Measurements from ENCODE around the gene UBTD2.
A peak's percentile ranks its signal among the peaks of the same experiment; 100 is the strongest.
"Not testable (repeated sequence)": the region's sequence is repeated elsewhere in the genome, so short reads cannot be mapped to it uniquely, and the experiment has no call there.

Gene UBTD2

GRCh38 chr5:172287140-172287539 is 3.6 kb upstream of the UBTD2 start:
- not testable (repeated sequence) for H3K36me3 ChIP-seq (ENCODE audit: control insufficient read depth, insufficient read depth, low read length); H3K4me3 ChIP-seq (ENCODE audit: low read depth, low read length); H3K4me1 ChIP-seq (ENCODE audit: control insufficient read depth, insufficient read depth, low read length); H3K27me3 ChIP-seq (ENCODE audit: control insufficient read depth, insufficient read depth, low read length); H3K9me3 ChIP-seq (ENCODE audit: control insufficient read depth, insufficient read depth, low read length); H3K9ac ChIP-seq (ENCODE audit: low read depth, low read length)

- Histone ChIP-seq H3K27me3 (ENCODE audit: control insufficient read depth, insufficient read depth, low read length) (no peaks in the 10 kb centered on the region), H3K36me3 (ENCODE audit: control insufficient read depth, insufficient read depth, low read length) (no peaks in the 10 kb centered on the region), H3K9me3 (ENCODE audit: control insufficient read depth, insufficient read depth, low read length) (no peaks in the 10 kb centered on the region), H3K4me1 (ENCODE audit: control insufficient read depth, insufficient read depth, low read length) (peaks cover 6% of the 10 kb centered on the region), H3K4me3 (ENCODE audit: low read depth, low read length) (no peak overlapping the region), H3K9ac (ENCODE audit: low read depth, low read length) (no peak overlapping the region)
Observed at GRCh38 chr5:172285226-172286143, 1.9 kb upstream of the UBTD2 start.

- no peaks in the 10 kb centered on the region for H3K27me3 ChIP-seq (ENCODE audit: control insufficient read depth, insufficient read depth, low read length)
- H3K9me3 ChIP-seq (ENCODE audit: control insufficient read depth, insufficient read depth, low read length): no peaks in the 10 kb centered on the region
- no peaks in the 10 kb centered on the region for H3K36me3 ChIP-seq (ENCODE audit: control insufficient read depth, insufficient read depth, low read length)
- peaks cover 6% of the 10 kb centered on the region for H3K4me1 ChIP-seq (ENCODE audit: control insufficient read depth, insufficient read depth, low read length)
- H3K9ac ChIP-seq (ENCODE audit: low read depth, low read length): peak overlapping the region; percentile 91
- peak overlapping the region; percentile 81 for H3K4me3 ChIP-seq (ENCODE audit: low read depth, low read length)
Observed at GRCh38 chr5:172284611-172284980, 1.0 kb upstream of the UBTD2 start.

- Histone ChIP-seq H3K9me3 (ENCODE audit: control insufficient read depth, insufficient read depth, low read length) (no peaks in the 10 kb centered on the region), H3K4me3 (ENCODE audit: low read depth, low read length) (peak overlapping the region; percentile 81), H3K27me3 (ENCODE audit: control insufficient read depth, insufficient read depth, low read length) (no peaks in the 10 kb centered on the region), H3K36me3 (ENCODE audit: control insufficient read depth, insufficient read depth, low read length) (no peaks in the 10 kb centered on the region), H3K4me1 (ENCODE audit: control insufficient read depth, insufficient read depth, low read length) (peaks cover 6% of the 10 kb centered on the region), H3K9ac (ENCODE audit: low read depth, low read length) (peak overlapping the region; percentile 91)
Observed at GRCh38 chr5:172283862-172284610, 472 bp upstream of the UBTD2 start.

GRCh38 chr5:172282272-172283019 is 1.1 kb downstream of the UBTD2 start:
- Histone ChIP-seq H3K4me3 (ENCODE audit: low read depth, low read length) (peak overlapping the region; percentile 71), H3K4me1 (ENCODE audit: control insufficient read depth, insufficient read depth, low read length) (peaks cover 6% of the 10 kb centered on the region), H3K9me3 (ENCODE audit: control insufficient read depth, insufficient read depth, low read length) (no peaks in the 10 kb centered on the region), H3K36me3 (ENCODE audit: control insufficient read depth, insufficient read depth, low read length) (no peaks in the 10 kb centered on the region), H3K27me3 (ENCODE audit: control insufficient read depth, insufficient read depth, low read length) (no peaks in the 10 kb centered on the region), H3K9ac (ENCODE audit: low read depth, low read length) (peak overlapping the region; percentile 38)

- Histone ChIP-seq H3K27me3 (ENCODE audit: control insufficient read depth, insufficient read depth, low read length) (no peaks in the 10 kb centered on the region), H3K4me1 (ENCODE audit: control insufficient read depth, insufficient read depth, low read length) (peaks cover 9% of the 10 kb centered on the region), H3K4me3 (ENCODE audit: low read depth, low read length) (peak overlapping the region; percentile 71), H3K36me3 (ENCODE audit: control insufficient read depth, insufficient read depth, low read length) (no peaks in the 10 kb centered on the region), H3K9me3 (ENCODE audit: control insufficient read depth, insufficient read depth, low read length) (no peaks in the 10 kb centered on the region), H3K9ac (ENCODE audit: low read depth, low read length) (no peak overlapping the region)
Observed at GRCh38 chr5:172281346-172281745, 2.2 kb downstream of the UBTD2 start.

- H3K9me3 ChIP-seq (ENCODE audit: control insufficient read depth, insufficient read depth, low read length): no peaks in the 10 kb centered on the region
- H3K36me3 ChIP-seq (ENCODE audit: control insufficient read depth, insufficient read depth, low read length): no peaks in the 10 kb centered on the region
- H3K9ac ChIP-seq (ENCODE audit: low read depth, low read length): no peak overlapping the region
- H3K4me1 ChIP-seq (ENCODE audit: control insufficient read depth, insufficient read depth, low read length): peaks cover 10% of the 10 kb centered on the region
- H3K4me3 ChIP-seq (ENCODE audit: low read depth, low read length): peak overlapping the region; percentile 71
- H3K27me3 ChIP-seq (ENCODE audit: control insufficient read depth, insufficient read depth, low read length): no peaks in the 10 kb centered on the region
Observed at GRCh38 chr5:172280929-172281328, 2.6 kb downstream of the UBTD2 start.

- H3K4me3 ChIP-seq (ENCODE audit: low read depth, low read length): no peak overlapping the region
- no peak overlapping the region for H3K9ac ChIP-seq (ENCODE audit: low read depth, low read length)
- no peaks in the 10 kb centered on the region for H3K27me3 ChIP-seq (ENCODE audit: control insufficient read depth, insufficient read depth, low read length)
- peaks cover 10% of the 10 kb centered on the region for H3K4me1 ChIP-seq (ENCODE audit: control insufficient read depth, insufficient read depth, low read length)
- H3K36me3 ChIP-seq (ENCODE audit: control insufficient read depth, insufficient read depth, low read length): no peaks in the 10 kb centered on the region
- no peaks in the 10 kb centered on the region for H3K9me3 ChIP-seq (ENCODE audit: control insufficient read depth, insufficient read depth, low read length)
Observed at GRCh38 chr5:172280317-172280716, 3.2 kb downstream of the UBTD2 start.

- Histone ChIP-seq H3K27me3 (ENCODE audit: control insufficient read depth, insufficient read depth, low read length) (no peaks in the 10 kb centered on the region), H3K4me1 (ENCODE audit: control insufficient read depth, insufficient read depth, low read length) (peaks cover 10% of the 10 kb centered on the region), H3K36me3 (ENCODE audit: control insufficient read depth, insufficient read depth, low read length) (no peaks in the 10 kb centered on the region), H3K4me3 (ENCODE audit: low read depth, low read length) (no peak overlapping the region), H3K9me3 (ENCODE audit: control insufficient read depth, insufficient read depth, low read length) (no peaks in the 10 kb centered on the region), H3K9ac (ENCODE audit: low read depth, low read length) (no peak overlapping the region)
Observed at GRCh38 chr5:172278356-172278755, 5.2 kb downstream of the UBTD2 start.

- Histone ChIP-seq H3K27me3 (ENCODE audit: control insufficient read depth, insufficient read depth, low read length) (no peaks in the 10 kb centered on the region), H3K9me3 (ENCODE audit: control insufficient read depth, insufficient read depth, low read length) (no peaks in the 10 kb centered on the region), H3K36me3 (ENCODE audit: control insufficient read depth, insufficient read depth, low read length) (no peaks in the 10 kb centered on the region), H3K4me1 (ENCODE audit: control insufficient read depth, insufficient read depth, low read length) (peaks cover 19% of the 10 kb centered on the region), H3K9ac (ENCODE audit: low read depth, low read length) (no peak overlapping the region), H3K4me3 (ENCODE audit: low read depth, low read length) (no peak overlapping the region)
Observed at GRCh38 chr5:172276214-172276613, 7.3 kb downstream of the UBTD2 start.

- Histone ChIP-seq H3K36me3 (ENCODE audit: control insufficient read depth, insufficient read depth, low read length) (no peaks in the 10 kb centered on the region), H3K9me3 (ENCODE audit: control insufficient read depth, insufficient read depth, low read length) (no peaks in the 10 kb centered on the region), H3K27me3 (ENCODE audit: control insufficient read depth, insufficient read depth, low read length) (no peaks in the 10 kb centered on the region), H3K4me1 (ENCODE audit: control insufficient read depth, insufficient read depth, low read length) (peaks cover 16% of the 10 kb centered on the region), H3K9ac (ENCODE audit: low read depth, low read length) (no peak overlapping the region), H3K4me3 (ENCODE audit: low read depth, low read length) (no peak overlapping the region)
Observed at GRCh38 chr5:172274951-172275753, 8.4 kb downstream of the UBTD2 start.

Data from iPS-15b (cell line).